Measurements from ENCODE around the gene HES2. TPM values are rescaled to one million over a fixed set of nuclear protein-coding genes. Genes with fewer than 3 reads are reported as not detected.

Gene HES2
- total and polyA plus RNA-seq, 11 donors, result 0.04 to 0.14 (median 0.12) TPM; not detected in 8

- Histone ChIP-seq H3K4me3 (no peak overlapping the region), H3K9me3 (no peaks in the 10 kb centered on the region), H3K4me1 (peaks cover 2 to 31% (median 23%) of the 10 kb centered on the region in 12 donors), H3K36me3 (no peaks in the 10 kb centered on the region), H3K27me3 (peaks cover 57 to 99% (median 92%) of the 10 kb centered on the region in 9 donors), H3K27ac (no peak overlapping the region)
- no peak for TF ChIP-seq POLR2A (IDR thresholded peaks at IDR 0.05)
- no peak for TF ChIP-seq CTCF (IDR thresholded peaks at IDR 0.05)
- WGBS, 4 donors, result 68 to 80% (median 71%) methylated on average over 6 to 8 of the region's 8 CpGs
- intact Hi-C loops (cut with DNase I), result no loop called here
- ATAC-seq (no peak), DNase-seq (no peak)
Measured at GRCh38 chr1:6417961-6418667, 1.6 kb downstream of the HES2 start.

- DNase-seq, result no peak
- WGBS, 4 donors, result 79 to 91% (median 83%) methylated on average over 1 to 5 of the region's 5 CpGs
- H3K27me3 ChIP-seq, result peaks cover 50 to 99% (median 80%) of the 10 kb centered on the region in 9 donors
Measured at GRCh38 chr1:6416906-6417305, 2.8 kb downstream of the HES2 start.

GRCh38 chr1:6416295-6416656 is 3.4 kb downstream of the HES2 start:
- Histone ChIP-seq H3K4me1 (peaks cover 2 to 24% (median 20%) of the 10 kb centered on the region in 12 donors), H3K27me3 (peaks cover 50 to 99% (median 74%) of the 10 kb centered on the region in 9 donors), H3K27ac (no peak overlapping the region), H3K9me3 (no peaks in the 10 kb centered on the region), H3K36me3 (no peaks in the 10 kb centered on the region), H3K4me3 (no peak overlapping the region)
- TF ChIP-seq POLR2A (IDR thresholded peaks at IDR 0.05), result no peak
- TF ChIP-seq CTCF (IDR thresholded peaks at IDR 0.05), result no peak
- ATAC-seq (no peak), DNase-seq (no peak)
- 72 to 80% (median 77%) methylated on average over 5 to 8 of the region's 8 CpGs for WGBS, 4 donors
- intact Hi-C loops (cut with DNase I), result no loop called here

More at GRCh38 chr1:6416906-6417305, 2.8 kb downstream of the HES2 start:
- Histone ChIP-seq H3K4me1 (peaks cover 2 to 24% (median 20%) of the 10 kb centered on the region in 12 donors), H3K9me3 (no peaks in the 10 kb centered on the region), H3K27ac (no peak overlapping the region), H3K4me3 (no peak overlapping the region), H3K36me3 (no peaks in the 10 kb centered on the region)
- intact Hi-C loops (cut with DNase I), result no loop called here
- TF ChIP-seq CTCF (IDR thresholded peaks at IDR 0.05) (no peak), POLR2A (IDR thresholded peaks at IDR 0.05) (no peak)
- no peak for ATAC-seq

GRCh38 chr1:6414881-6415626 is 4.7 kb downstream of the HES2 start:
- intact Hi-C loops (cut with DNase I), result no loop called here
- peaks cover 42 to 93% (median 66%) of the 10 kb centered on the region in 9 donors for H3K27me3 ChIP-seq
- H3K4me1 ChIP-seq, result peaks cover under 1 to 18% (median 12%) of the 10 kb centered on the region in 12 donors
- no peaks in the 10 kb centered on the region for H3K36me3 ChIP-seq
- WGBS, 4 donors, result 65 to 75% (median 72%) methylated on average over 17 of the region's 17 CpGs
- no peak overlapping the region for H3K27ac ChIP-seq
- H3K4me3 ChIP-seq, result no peak overlapping the region
- no peaks in the 10 kb centered on the region for H3K9me3 ChIP-seq
- DNase-seq (no peak), ATAC-seq (no peak)
- TF ChIP-seq POLR2A (IDR thresholded peaks at IDR 0.05), result no peak
- TF ChIP-seq CTCF (IDR thresholded peaks at IDR 0.05), result no peak

Data from heart left ventricle (tissue), 16 donors.